IMR-90 (cell line): Measurements from ENCODE around the gene LRRK2.

Experiments
- MXI1 ChIP-seq: IDR thresholded peaks from 2 replicates; pipeline ENCODE4 v1.6.1; 2012; ENCODE audit warnings: low read depth, mild to moderate bottlenecking, low read length, moderate library complexity, borderline replicate concordance
- POLR2A ChIP-seq: IDR thresholded peaks from 2 replicates; pipeline ENCODE4 v1.6.1; 2012; ENCODE audit warnings: mild to moderate bottlenecking, low read depth, low read length
- TF ChIP-seq, protein P1 (sequence below): conservative IDR thresholded peaks from 2 replicates; pipeline ENCODE4 v1.5.1; 2012; ENCODE audit warnings: mild to moderate bottlenecking, low read depth, low read length, improper control_type of control experiment
- TF ChIP-seq, protein P2 (sequence below): fragments of 150-350 bp; IDR thresholded peaks from 2 replicates; pipeline ENCODE4 v1.6.1; 2017; ENCODE audit warnings: mild to moderate bottlenecking, antibody characterized with exemption, low read length, low read depth

- TF ChIP-seq, protein P1, sequence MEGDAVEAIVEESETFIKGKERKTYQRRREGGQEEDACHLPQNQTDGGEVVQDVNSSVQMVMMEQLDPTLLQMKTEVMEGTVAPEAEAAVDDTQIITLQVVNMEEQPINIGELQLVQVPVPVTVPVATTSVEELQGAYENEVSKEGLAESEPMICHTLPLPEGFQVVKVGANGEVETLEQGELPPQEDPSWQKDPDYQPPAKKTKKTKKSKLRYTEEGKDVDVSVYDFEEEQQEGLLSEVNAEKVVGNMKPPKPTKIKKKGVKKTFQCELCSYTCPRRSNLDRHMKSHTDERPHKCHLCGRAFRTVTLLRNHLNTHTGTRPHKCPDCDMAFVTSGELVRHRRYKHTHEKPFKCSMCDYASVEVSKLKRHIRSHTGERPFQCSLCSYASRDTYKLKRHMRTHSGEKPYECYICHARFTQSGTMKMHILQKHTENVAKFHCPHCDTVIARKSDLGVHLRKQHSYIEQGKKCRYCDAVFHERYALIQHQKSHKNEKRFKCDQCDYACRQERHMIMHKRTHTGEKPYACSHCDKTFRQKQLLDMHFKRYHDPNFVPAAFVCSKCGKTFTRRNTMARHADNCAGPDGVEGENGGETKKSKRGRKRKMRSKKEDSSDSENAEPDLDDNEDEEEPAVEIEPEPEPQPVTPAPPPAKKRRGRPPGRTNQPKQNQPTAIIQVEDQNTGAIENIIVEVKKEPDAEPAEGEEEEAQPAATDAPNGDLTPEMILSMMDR = no peak
- TF ChIP-seq POLR2A = no peak
- no peak for TF ChIP-seq MXI1
- TF ChIP-seq, protein P2, sequence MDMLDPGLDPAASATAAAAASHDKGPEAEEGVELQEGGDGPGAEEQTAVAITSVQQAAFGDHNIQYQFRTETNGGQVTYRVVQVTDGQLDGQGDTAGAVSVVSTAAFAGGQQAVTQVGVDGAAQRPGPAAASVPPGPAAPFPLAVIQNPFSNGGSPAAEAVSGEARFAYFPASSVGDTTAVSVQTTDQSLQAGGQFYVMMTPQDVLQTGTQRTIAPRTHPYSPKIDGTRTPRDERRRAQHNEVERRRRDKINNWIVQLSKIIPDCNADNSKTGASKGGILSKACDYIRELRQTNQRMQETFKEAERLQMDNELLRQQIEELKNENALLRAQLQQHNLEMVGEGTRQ = no peak
Measured at GRCh38 chr12:40175489-40175888, 49.3 kb upstream of the LRRK2 start.
